ENCODE results near the gene TMEM247. TPM values are rescaled to one million over a fixed set of nuclear protein-coding genes. Genes with fewer than 3 reads are reported as not detected.

Gene TMEM247
- total RNA-seq, 4 donors from 2014 or later: not detected

DNA sequence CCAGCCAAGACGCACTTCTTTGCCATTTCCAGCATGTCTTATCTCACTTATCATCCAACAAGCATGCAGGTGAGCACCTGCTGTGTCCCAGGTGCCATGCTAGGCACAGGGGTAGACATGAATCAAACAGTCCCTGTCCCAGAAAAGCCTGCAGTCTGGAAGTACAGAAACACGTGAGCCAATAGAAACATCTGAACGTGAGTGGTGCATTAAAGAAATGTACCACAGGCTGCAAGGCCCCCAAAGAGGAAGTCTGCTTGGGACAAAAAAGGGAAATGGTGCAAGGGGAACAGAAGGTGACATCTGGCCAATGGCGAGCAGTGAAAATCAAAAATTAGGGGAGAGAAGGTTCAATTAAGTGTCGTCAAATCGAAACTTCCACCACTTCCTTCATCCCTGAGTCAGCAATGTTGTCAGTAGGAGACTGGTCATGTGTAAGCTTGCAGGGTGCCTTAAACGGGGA, 17.6 kb upstream of the TMEM247 start:
- Histone ChIP-seq H3K4me1 (peaks cover 0 to 12% (median 7%) of the 10 kb centered on the region in 4 donors), H3K27ac (peak overlapping the region in 1 of 4 donors; percentile 11), H3K9me3 (no peaks in the 10 kb centered on the region), H3K4me3 (no peak overlapping the region), H3K27me3 (no peaks in the 10 kb centered on the region), H3K36me3 (no peaks in the 10 kb centered on the region)
- intact Hi-C loops (cut with DNase I; ENCODE audit: low total_unique reads) (no loop called here), in situ Hi-C loops (cut with MboI; ENCODE audit: low pct_ligation_motif_present in 1 of 4, low pct_unique_long_range_greater_than_20kb in 1 of 4, low sequenced_read_pairs in 3 of 4) (no loop called here)
- TF ChIP-seq POLR2AphosphoS5 (IDR thresholded peaks at IDR 0.05): no peak
- TF ChIP-seq, protein P1, sequence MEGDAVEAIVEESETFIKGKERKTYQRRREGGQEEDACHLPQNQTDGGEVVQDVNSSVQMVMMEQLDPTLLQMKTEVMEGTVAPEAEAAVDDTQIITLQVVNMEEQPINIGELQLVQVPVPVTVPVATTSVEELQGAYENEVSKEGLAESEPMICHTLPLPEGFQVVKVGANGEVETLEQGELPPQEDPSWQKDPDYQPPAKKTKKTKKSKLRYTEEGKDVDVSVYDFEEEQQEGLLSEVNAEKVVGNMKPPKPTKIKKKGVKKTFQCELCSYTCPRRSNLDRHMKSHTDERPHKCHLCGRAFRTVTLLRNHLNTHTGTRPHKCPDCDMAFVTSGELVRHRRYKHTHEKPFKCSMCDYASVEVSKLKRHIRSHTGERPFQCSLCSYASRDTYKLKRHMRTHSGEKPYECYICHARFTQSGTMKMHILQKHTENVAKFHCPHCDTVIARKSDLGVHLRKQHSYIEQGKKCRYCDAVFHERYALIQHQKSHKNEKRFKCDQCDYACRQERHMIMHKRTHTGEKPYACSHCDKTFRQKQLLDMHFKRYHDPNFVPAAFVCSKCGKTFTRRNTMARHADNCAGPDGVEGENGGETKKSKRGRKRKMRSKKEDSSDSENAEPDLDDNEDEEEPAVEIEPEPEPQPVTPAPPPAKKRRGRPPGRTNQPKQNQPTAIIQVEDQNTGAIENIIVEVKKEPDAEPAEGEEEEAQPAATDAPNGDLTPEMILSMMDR (IDR thresholded peaks at IDR 0.05): peak in 1 of 5 experiments; percentile 11
- WGBS, 2 donors (ENCODE audit: low coverage in 1 of 2): 31 to 76% methylated on average over 2 to 7 of the region's 7 CpGs
- DNase-seq: no peak

- Histone ChIP-seq H3K36me3 (no peaks in the 10 kb centered on the region), H3K27me3 (no peaks in the 10 kb centered on the region), H3K4me1 (peaks cover 0 to 12% (median 7%) of the 10 kb centered on the region in 4 donors), H3K4me3 (no peak overlapping the region), H3K27ac (no peak overlapping the region), H3K9me3 (no peaks in the 10 kb centered on the region)
- intact Hi-C loops (cut with DNase I; ENCODE audit: low total_unique reads) (no loop called here), in situ Hi-C loops (cut with MboI; ENCODE audit: low pct_ligation_motif_present in 1 of 4, low pct_unique_long_range_greater_than_20kb in 1 of 4, low sequenced_read_pairs in 3 of 4) (no loop called here)
- TF ChIP-seq EP300 (IDR thresholded peaks at IDR 0.05; ENCODE audit: low read depth) (no peak), POLR2AphosphoS5 (IDR thresholded peaks at IDR 0.05) (no peak)
- 90% methylated on average over 3 of the region's 3 CpGs; no CpG with 5 or more reads in 1 of the 2 donors for WGBS, 2 donors (ENCODE audit: low coverage in 1 of 2)
- no peak for DNase-seq
Observed at GRCh38 chr2:46462936-46463335, 16.4 kb upstream of the TMEM247 start.

DNA sequence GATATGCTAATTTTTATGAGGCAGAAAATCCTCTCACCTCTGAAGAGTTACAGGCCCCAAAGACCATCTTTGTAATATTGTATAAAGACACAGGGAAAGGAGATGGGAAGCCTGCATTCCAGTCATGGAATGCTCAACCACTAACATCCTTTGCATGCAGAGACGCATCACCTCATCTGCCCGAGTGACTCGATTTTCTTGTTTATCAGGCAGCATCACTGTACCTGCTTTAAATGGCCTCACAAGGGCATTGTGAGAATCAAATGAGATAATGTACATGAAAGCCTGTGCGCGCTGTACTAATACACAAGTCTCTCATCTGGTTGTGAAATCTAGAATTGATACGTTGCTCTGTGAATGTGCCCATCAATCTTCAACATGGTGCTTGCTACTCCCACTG, 10.2 kb upstream of the TMEM247 start:
- H3K36me3 ChIP-seq: no peaks in the 10 kb centered on the region
- DNase-seq: no peak
- TF ChIP-seq EP300 (IDR thresholded peaks at IDR 0.05; ENCODE audit: low read depth): no peak
- no peak for TF ChIP-seq POLR2AphosphoS5 (IDR thresholded peaks at IDR 0.05)
- TF ChIP-seq, protein P1 (IDR thresholded peaks at IDR 0.05): no peak
- TF ChIP-seq POLR2A (IDR thresholded peaks at IDR 0.05): no peak
- in situ Hi-C loops (cut with MboI; ENCODE audit: low pct_ligation_motif_present in 1 of 4, low pct_unique_long_range_greater_than_20kb in 1 of 4, low sequenced_read_pairs in 3 of 4) (loop anchor here in 2 of 4 donors (5.0 kb wide), 2 partner anchors 178 to 183 kb away; no protein-coding TSS in a partner anchor), intact Hi-C loops (cut with DNase I; ENCODE audit: low total_unique reads) (loop anchor here (5.0 kb wide), 1 partner anchor 183 kb away; no protein-coding TSS in a partner anchor)
- no peaks in the 10 kb centered on the region for H3K27me3 ChIP-seq
- H3K4me3 ChIP-seq: no peak overlapping the region
- no peaks in the 10 kb centered on the region for H3K4me1 ChIP-seq
- WGBS, 2 donors (ENCODE audit: low coverage in 1 of 2): 93% methylated on average over 6 of the region's 6 CpGs; no CpG with 5 or more reads in 1 of the 2 donors
- H3K27ac ChIP-seq: no peak overlapping the region
- H3K9me3 ChIP-seq: no peaks in the 10 kb centered on the region

DNA sequence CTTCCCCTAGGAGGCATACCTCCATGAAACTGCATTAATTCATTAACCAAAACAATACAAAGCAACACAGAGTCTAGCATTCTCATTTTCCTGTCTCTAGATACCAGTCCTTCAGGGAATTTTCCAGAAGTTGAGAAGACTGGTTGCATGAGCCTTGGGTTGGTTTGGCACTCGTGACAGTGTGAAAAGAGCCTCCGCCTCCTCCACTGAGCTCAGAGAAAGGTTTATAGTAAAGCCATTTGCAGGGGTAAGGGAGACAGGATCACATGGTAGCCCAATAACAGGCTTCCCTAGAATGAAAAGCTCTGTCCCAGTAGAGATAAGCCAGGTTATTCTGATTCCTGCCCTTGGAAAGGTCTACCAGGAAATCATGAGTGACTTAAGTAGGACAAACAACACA, 9.7 kb upstream of the TMEM247 start:
- Histone ChIP-seq H3K4me3 (no peak overlapping the region), H3K27ac (no peak overlapping the region), H3K4me1 (no peaks in the 10 kb centered on the region), H3K9me3 (no peaks in the 10 kb centered on the region), H3K36me3 (no peaks in the 10 kb centered on the region), H3K27me3 (no peaks in the 10 kb centered on the region)
- in situ Hi-C loops (cut with MboI; ENCODE audit: low pct_ligation_motif_present in 1 of 4, low pct_unique_long_range_greater_than_20kb in 1 of 4, low sequenced_read_pairs in 3 of 4) (loop anchor here in 2 of 4 donors (5.0 kb wide), 2 partner anchors 178 to 183 kb away; no protein-coding TSS in a partner anchor), intact Hi-C loops (cut with DNase I; ENCODE audit: low total_unique reads) (loop anchor here (5.0 kb wide), 1 partner anchor 183 kb away; no protein-coding TSS in a partner anchor)
- no peak for DNase-seq
- TF ChIP-seq POLR2AphosphoS5 (IDR thresholded peaks at IDR 0.05) (no peak), POLR2A (IDR thresholded peaks at IDR 0.05) (no peak), EP300 (IDR thresholded peaks at IDR 0.05; ENCODE audit: low read depth) (no peak)
- TF ChIP-seq, protein P1 (IDR thresholded peaks at IDR 0.05): no peak
- 79% methylated on average over 2 of the region's 2 CpGs; no CpG with 5 or more reads in 1 of the 2 donors for WGBS, 2 donors (ENCODE audit: low coverage in 1 of 2)
